HuH-7 (cell line): Measurements from ENCODE around the gene GPR3.
"Not testable (repeated sequence)": the region's sequence is repeated elsewhere in the genome, so short reads cannot be mapped to it uniquely, and the experiment has no call there.

Experiments used
- DNase-seq: peaks from one replicate; pipeline ENCODE4 v3.0.0; 2011; ENCODE audit warnings: low spot score

GPR3 gene

GRCh38 chr1:27427816-27428315 is 35.4 kb downstream of the GPR3 start:
- no peak for DNase-seq

- DNase-seq: no peak
These were observed 36.0 kb downstream of the GPR3 start for GRCh38 chr1:27428316-27429028.

- no peak for DNase-seq
These were observed 36.6 kb downstream of the GPR3 start for GRCh38 chr1:27429029-27429425.

GRCh38 chr1:27430903-27431600 is 38.6 kb downstream of the GPR3 start:
- no peak for DNase-seq

- no peak for DNase-seq
These were observed 39.1 kb downstream of the GPR3 start for GRCh38 chr1:27431601-27431940.

GRCh38 chr1:27432725-27433124 is 40.3 kb downstream of the GPR3 start:
- not testable (repeated sequence) for DNase-seq

GRCh38 chr1:27433706-27434105 is 41.3 kb downstream of the GPR3 start:
- DNase-seq: no peak

GRCh38 chr1:27435566-27436203 is 43.3 kb downstream of the GPR3 start:
- DNase-seq: no peak

GRCh38 chr1:27436204-27437159 is 44.1 kb downstream of the GPR3 start:
- peak; percentile 55 for DNase-seq

GRCh38 chr1:27438621-27439061 is 46.2 kb downstream of the GPR3 start:
- no peak for DNase-seq

GRCh38 chr1:27439150-27439549 is 46.7 kb downstream of the GPR3 start:
- no peak for DNase-seq

GRCh38 chr1:27444632-27445031 is 52.2 kb downstream of the GPR3 start:
- DNase-seq: no peak
